K562 (cell line): Measurements from ENCODE around the gene PARP1. TPM values are rescaled to one million over a fixed set of nuclear protein-coding genes. Genes with fewer than 3 reads are reported as not detected.
A peak's percentile ranks its signal among the peaks of the same experiment; 100 is the strongest.

Experiments used
- ATAC-seq: fragments of 200-7000 bp; cut with Tn5 transposase; 3 replicates; pipeline ENCODE4 v1.9.1; 2020; ENCODE audit warnings: moderate library complexity
- BruUV-seq: library from RNA; stranded (reverse); fragments of 400-500 nt; replicated peaks from 2 replicates; lab custom pipeline; 2021; lab: Mats Ljungman, UMichigan
- CTCF ChIA-PET: fragments of 300-600 bp; formaldehyde crosslinking; extraction: SDS; loops from one replicate; lab custom pipeline; 2021; ENCODE audit warnings: low intra/inter-chr PET ratio; lab: Yijun Ruan, JAX
- POLR2A ChIA-PET: fragments of 300-600, 350-650 bp; sonication (Branson Sonifier 250); formaldehyde crosslinking; extraction: SDS; loops from one replicate; lab custom pipeline; 2021; ENCODE audit warnings: antibody characterized with exemption, inconsistent platforms; lab: Yijun Ruan, JAX
- DNase-seq, 4 experiments: peaks; one replicate each; pipeline versions ENCODE4 v3.0.0 to v3.0.0-alpha.2; 2011 to 2018; ENCODE audit warnings: low spot score in 3 of 4, mixed read lengths in 3 of 4; ENCODE audit errors: extremely low read depth in 1 of 4
- FAIRE-seq: peaks from 2 replicates; lab custom pipeline; 2011; peaks lifted over from hg19 to GRCh38; lab: Jason Lieb, UNC
- H2AFZ ChIP-seq: 2 replicates; pipeline ENCODE4 v1.6.0; 2011; ENCODE audit warnings: low read depth, low read length, control low read depth, inconsistent platforms
- H3K27ac ChIP-seq: fragments of 200-600 bp; 3 replicates; pipeline ENCODE4 v1.8.0; 2011; ENCODE audit warnings: low read depth, mild to moderate bottlenecking, control low read depth, inconsistent platforms, low read length, moderate library complexity, mixed read lengths; ENCODE audit errors: extremely low read depth
- H3K27me3 ChIP-seq, 2 experiments: fragments of 300-600 bp in 1 of 2; 2 replicates in 1 of 2; 3 replicates in 1 of 2; pipeline versions ENCODE4 v1.6.0 to v1.8.0; 2011; ENCODE audit warnings: inconsistent platforms in 2 of 2, low read length in 2 of 2, mild to moderate bottlenecking in 1 of 2, mixed read lengths in 1 of 2, moderate library complexity in 1 of 2; ENCODE audit not compliant: control insufficient read depth in 2 of 2, insufficient read depth in 2 of 2
- H3K36me3 ChIP-seq: fragments of 300-600 bp; 3 replicates; pipeline ENCODE4 v1.8.0; 2011; ENCODE audit warnings: mild to moderate bottlenecking, low read length, inconsistent platforms; ENCODE audit not compliant: control insufficient read depth, insufficient read depth
- H3K4me1 ChIP-seq, 2 experiments: fragments of 200-600 bp in 1 of 2; replicated peaks in 1 of 2; 2 replicates in 1 of 2; 3 replicates in 1 of 2; pipeline versions ENCODE4 v1.5.1 to v1.8.0; 2011; ENCODE audit warnings: inconsistent platforms in 2 of 2, low read length in 2 of 2, mild to moderate bottlenecking in 1 of 2, mixed read lengths in 1 of 2, moderate library complexity in 1 of 2; ENCODE audit not compliant: control insufficient read depth in 2 of 2, insufficient read depth in 2 of 2
- H3K4me2 ChIP-seq: 2 replicates; pipeline ENCODE4 v1.6.1; 2011; ENCODE audit warnings: low read length, control low read depth, inconsistent platforms, mixed read lengths; ENCODE audit not compliant: insufficient read depth
- H3K4me3 ChIP-seq: fragments of 200-600 bp; sonication (generic), shearing (Covaris generic); 2 replicates; pipeline ENCODE4 v1.5.1; 2016; ENCODE audit warnings: control low read depth, inconsistent platforms
- H3K79me2 ChIP-seq: fragments of 200-600 bp; 3 replicates; pipeline ENCODE4 v1.8.0; 2011; ENCODE audit warnings: low read length, inconsistent platforms; ENCODE audit not compliant: control insufficient read depth, insufficient read depth
- H3K9ac ChIP-seq, 2 experiments: 2 replicates each; pipeline versions ENCODE4 v1.6.0 to v1.6.1; 2011; ENCODE audit warnings: low read depth in 2 of 2, low read length in 2 of 2, control low read depth in 1 of 2, inconsistent platforms in 1 of 2, mild to moderate bottlenecking in 1 of 2, mixed read lengths in 1 of 2; ENCODE audit not compliant: insufficient read depth in 1 of 2
- H3K9me1 ChIP-seq: one replicate; pipeline ENCODE4 v1.6.0; 2011; ENCODE audit warnings: inconsistent platforms, mild to moderate bottlenecking, low read length, moderate library complexity; ENCODE audit not compliant: control insufficient read depth, insufficient read depth
- H3K9me3 ChIP-seq: replicated peaks from 2 replicates; pipeline ENCODE4 v1.5.1; 2011; ENCODE audit warnings: low read depth, low read length, inconsistent platforms; ENCODE audit not compliant: control insufficient read depth, insufficient read depth
- H4K20me1 ChIP-seq: replicated peaks from 2 replicates; pipeline ENCODE4 v1.6.1; 2011; ENCODE audit warnings: low read length, inconsistent platforms, mixed read lengths; ENCODE audit not compliant: control insufficient read depth, insufficient read depth
- RAD21 ChIP-seq, 2 experiments: fragments of 250-450 bp in 1 of 2; fragments of 450-650 bp in 1 of 2; sonication (Bioruptor Pico) in 1 of 2; formaldehyde crosslinking in 1 of 2; IDR thresholded peaks in 1 of 2; conservative IDR thresholded peaks in 1 of 2; 2 replicates each; pipeline versions ENCODE4 v1.4.0 to v1.8.0; 2020 to 2022; ENCODE audit warnings: mild to moderate bottlenecking in 2 of 2, moderate library complexity in 1 of 2
- ZNF717 ChIP-seq: fragments of 250-450 bp; sonication (Bioruptor Pico); IDR thresholded peaks from 2 replicates; pipeline ENCODE4 v1.5.0; 2021
- WGBS: fragments of 100-300 bp; shearing (Covaris generic); methylation state at CpG from one replicate; pipeline ENCODE4 v1.1.6; 2016; ENCODE audit warnings: low coverage, mixed read lengths; ENCODE audit not compliant: insufficient coverage; ENCODE audit errors: missing lambda C conversion rate; 5-methylcytosine and 5-hydroxymethylcytosine counted together
- in situ Hi-C: fragments of 300-500 bp; cut with MboI; formaldehyde crosslinking; loops from 4 replicates; pipeline ENCODE4 v1.15.0; 2018; ENCODE audit warnings: inconsistent platforms, mixed read lengths
- intact Hi-C: fragments of 100-400 bp; cut with micrococcal nuclease; formaldehyde crosslinking; loops from 2 replicates; pipeline ENCODE4 v1.14.2; 2022
- polyA plus RNA-seq, 8 experiments: library from polyadenylated mRNA; depleted of rRNA in 4 of 8; stranded (reverse) in 5 of 8; unstranded in 3 of 8; fragments of >200 nt; fragmentation: Nextera tagmentation in 2 of 8; fragmentation: Illumina TruSeq in 1 of 8; extraction: Ambion mirVana in 2 of 8; extraction: Trizol in 1 of 8; gene quantifications; 2 replicates each; pipeline versions ENCODE4 v1.2.1 to v1.2.3, GENCODE V29; 2011 to 2014; ENCODE audit warnings: inconsistent platforms in 1 of 8, missing spikeins in 1 of 8
- total RNA-seq, 7 experiments: library from RNA; depleted of rRNA in 6 of 7; stranded (reverse); fragments of >200 nt in 6 of 7; fragmentation: Illumina TruSeq in 2 of 7; extraction: Trizol in 2 of 7; gene quantifications; 2 replicates each; pipeline versions ENCODE4 v1.2.1 to v1.2.3, GENCODE V29; 2011 to 2021; ENCODE audit warnings: low replicate concordance in 1 of 7
- TF ChIP-seq, protein P1 (sequence below), 3 experiments: IDR thresholded peaks in 2 of 3; conservative IDR thresholded peaks in 1 of 3; 2 replicates each; pipeline ENCODE4 v1.5.1; 2011 to 2012; ENCODE audit warnings: low read length in 3 of 3, mild to moderate bottlenecking in 3 of 3, control low read depth in 2 of 3, improper control_type of control experiment in 1 of 3, inconsistent platforms in 1 of 3, low read depth in 1 of 3, mixed read lengths in 1 of 3, moderate library complexity in 1 of 3; ENCODE audit not compliant: insufficient read depth in 2 of 3

The PARP1 gene
- total and polyA plus RNA-seq, 9 of the 15 experiments (the other 6 are each of a cell fraction or from before 2014, with no cell fraction given) = 121 to 306 (median 250) TPM

DNA sequence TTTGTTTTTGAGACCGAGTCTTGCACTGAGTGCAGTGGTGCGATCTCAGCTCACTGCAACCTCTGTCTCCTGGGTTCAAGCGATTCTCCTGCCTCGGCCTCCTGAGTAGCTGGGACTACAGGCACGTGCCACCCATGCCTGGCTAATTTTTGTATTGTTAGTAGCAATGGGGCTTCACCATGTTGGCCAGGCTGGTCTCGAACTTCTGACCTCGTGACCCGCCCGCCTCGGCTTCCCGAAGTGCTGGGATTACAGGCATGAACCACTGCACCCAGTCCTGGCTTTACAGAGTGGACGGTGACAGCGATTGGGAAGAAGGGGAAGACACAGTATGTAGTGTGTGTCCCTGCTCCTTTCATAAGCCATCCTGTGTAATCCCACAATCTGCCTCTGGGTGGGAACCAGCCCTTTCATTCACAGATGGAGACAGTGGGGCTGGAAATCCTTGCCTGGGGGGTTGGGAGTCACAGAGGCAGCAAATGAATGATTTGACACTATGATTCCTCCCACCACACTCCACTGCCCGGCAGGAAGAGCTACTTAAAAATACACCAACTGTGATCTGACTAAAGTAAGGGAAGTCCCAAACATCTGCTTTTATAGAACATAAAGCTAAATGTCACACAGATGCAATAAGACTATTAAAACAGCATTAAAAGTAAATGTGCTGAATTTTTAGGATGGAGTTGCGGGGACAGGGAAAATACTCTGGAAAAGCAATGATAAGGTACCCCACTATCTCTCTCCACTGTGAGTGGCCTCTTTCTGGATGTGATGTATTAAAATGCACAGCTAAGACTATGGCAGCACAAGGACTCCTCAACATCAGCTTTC lies 4.5 kb downstream of the PARP1 start:
- Histone ChIP-seq H3K9ac (peak overlapping the region in 1 of 2 experiments; percentile 78; a peak in 2 of 4 replicates), H3K27me3 (no peaks in the 10 kb centered on the region), H3K27ac (no peak overlapping the region; the same call in 2 of the 3 replicates), H3K4me3 (no peak overlapping the region), H4K20me1 (peaks cover 26% of the 10 kb centered on the region), H2AFZ (no peak overlapping the region), H3K9me1 (peaks cover 8% of the 10 kb centered on the region), H3K4me2 (no peak overlapping the region; the same call in 1 of the 2 replicates), H3K36me3 (peaks cover 65% of the 10 kb centered on the region), H3K4me1 (peaks cover 31 to 32% of the 10 kb centered on the region in 2 experiments), H3K9me3 (no peaks in the 10 kb centered on the region), H3K79me2 (peaks cover 83% of the 10 kb centered on the region)
- FAIRE-seq = peak; percentile 26
- ChIA-PET POLR2A (interaction anchor here (0.6 to 1.2 kb wide), 3 partner anchors 38 to 202 kb away, joined by 3 to 4 read pairs (median 3); no protein-coding TSS in a partner anchor), CTCF (no interaction called here)
- intact Hi-C loops (no loop called here), in situ Hi-C loops (no loop called here)
- BruUV-seq = no TSS peak
- WGBS = 81% methylated on average over 15 of the region's 15 CpGs
- TF ChIP-seq RAD21 (CRISPR knock-in tag; conservative IDR thresholded peaks at IDR 0.05 in 1 of 2, IDR thresholded peaks at IDR 0.05 in 1 of 2) (peak in 1 of 2 experiments; percentile 12; a peak in 1 of 4 replicates), ZNF717 (CRISPR knock-in tag) (no peak)
- TF ChIP-seq, protein P1, sequence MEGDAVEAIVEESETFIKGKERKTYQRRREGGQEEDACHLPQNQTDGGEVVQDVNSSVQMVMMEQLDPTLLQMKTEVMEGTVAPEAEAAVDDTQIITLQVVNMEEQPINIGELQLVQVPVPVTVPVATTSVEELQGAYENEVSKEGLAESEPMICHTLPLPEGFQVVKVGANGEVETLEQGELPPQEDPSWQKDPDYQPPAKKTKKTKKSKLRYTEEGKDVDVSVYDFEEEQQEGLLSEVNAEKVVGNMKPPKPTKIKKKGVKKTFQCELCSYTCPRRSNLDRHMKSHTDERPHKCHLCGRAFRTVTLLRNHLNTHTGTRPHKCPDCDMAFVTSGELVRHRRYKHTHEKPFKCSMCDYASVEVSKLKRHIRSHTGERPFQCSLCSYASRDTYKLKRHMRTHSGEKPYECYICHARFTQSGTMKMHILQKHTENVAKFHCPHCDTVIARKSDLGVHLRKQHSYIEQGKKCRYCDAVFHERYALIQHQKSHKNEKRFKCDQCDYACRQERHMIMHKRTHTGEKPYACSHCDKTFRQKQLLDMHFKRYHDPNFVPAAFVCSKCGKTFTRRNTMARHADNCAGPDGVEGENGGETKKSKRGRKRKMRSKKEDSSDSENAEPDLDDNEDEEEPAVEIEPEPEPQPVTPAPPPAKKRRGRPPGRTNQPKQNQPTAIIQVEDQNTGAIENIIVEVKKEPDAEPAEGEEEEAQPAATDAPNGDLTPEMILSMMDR (IDR thresholded peaks at IDR 0.05 in 2 of 3, conservative IDR thresholded peaks at IDR 0.05 in 1 of 3; ENCODE audit: insufficient read depth in 2 of 3, low read depth in 1 of 3, low read length in 3 of 3) = peak; percentile 36 to 46 (median 38); a peak in 4 of 6 replicates
- ATAC-seq = peak; percentile 27
- DNase-seq = peak; percentile 58 to 80 (median 71)
